ENCODE results near the gene CDR2L.
"Not testable (repeated sequence)": the region's sequence is repeated elsewhere in the genome, so short reads cannot be mapped to it uniquely, and the experiment has no call there.

CDR2L gene

DNA sequence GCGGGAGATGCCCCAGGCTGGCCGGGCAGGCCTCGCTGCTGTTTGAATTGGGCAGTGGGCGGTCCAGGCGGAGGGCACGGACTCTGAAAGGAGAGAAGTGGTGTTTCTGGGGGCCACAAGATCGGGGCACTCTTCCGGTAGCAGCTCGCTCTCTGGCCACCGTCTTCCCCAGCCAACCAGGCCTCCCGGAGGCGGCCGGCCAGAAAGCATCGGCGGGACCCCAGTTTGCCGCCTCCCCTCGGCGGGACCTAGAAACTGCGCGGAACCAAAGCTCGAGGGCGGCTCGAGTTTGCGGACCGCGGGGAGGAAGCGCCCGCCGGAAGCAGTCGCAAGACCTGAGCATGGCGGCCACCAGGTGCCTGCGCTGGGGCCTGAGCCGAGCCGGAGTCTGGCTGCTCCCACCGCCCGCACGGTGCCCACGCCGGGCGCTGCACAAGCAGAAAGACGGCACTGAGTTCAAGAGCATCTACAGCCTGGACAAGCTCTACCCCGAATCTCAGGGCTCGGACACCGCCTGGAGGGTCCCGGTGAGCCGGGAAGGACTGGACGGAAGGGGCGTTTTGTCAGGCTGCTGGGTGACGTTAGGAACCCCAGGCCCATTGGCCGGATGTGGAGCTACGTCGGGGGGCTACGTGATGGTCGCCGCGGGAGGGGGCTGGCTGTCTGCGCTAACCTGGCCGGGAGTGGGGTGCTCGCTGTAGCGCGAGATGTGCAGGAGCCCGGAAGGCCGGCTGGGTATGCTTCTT is 25.1 kb downstream of the CDR2L start, which contains the start of gene MRPL58:
TSS of gene MRPL58 (plus strand) at position 325 of the 746 bp plus-strand sequence. CDS start at position 342, 17 bp downstream.
- peak; percentile 89 for DNase-seq

DNA sequence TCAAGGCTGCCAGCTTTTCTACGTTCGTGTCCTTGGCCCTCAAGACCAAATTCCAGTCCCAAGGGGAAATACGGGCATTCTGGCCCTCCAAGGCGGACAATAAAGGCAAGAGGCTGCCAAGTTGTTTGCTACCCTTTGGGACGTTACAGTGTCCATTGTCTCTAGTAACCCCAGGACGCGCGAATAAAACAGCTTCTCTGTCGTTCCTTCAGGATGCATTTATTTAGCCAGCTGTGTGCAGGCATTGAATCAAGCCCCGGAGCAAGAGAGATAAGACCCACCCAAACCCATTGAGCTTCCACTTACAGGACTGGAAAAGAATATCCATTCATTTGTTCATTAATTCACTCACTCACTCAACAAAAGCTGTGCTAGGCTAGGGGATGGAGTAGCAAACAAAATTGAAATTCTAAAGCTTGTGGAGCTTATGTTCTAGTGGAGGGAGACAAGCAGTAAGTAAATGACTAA is 25.7 kb downstream of the CDR2L start:
- DNase-seq = no peak

DNA sequence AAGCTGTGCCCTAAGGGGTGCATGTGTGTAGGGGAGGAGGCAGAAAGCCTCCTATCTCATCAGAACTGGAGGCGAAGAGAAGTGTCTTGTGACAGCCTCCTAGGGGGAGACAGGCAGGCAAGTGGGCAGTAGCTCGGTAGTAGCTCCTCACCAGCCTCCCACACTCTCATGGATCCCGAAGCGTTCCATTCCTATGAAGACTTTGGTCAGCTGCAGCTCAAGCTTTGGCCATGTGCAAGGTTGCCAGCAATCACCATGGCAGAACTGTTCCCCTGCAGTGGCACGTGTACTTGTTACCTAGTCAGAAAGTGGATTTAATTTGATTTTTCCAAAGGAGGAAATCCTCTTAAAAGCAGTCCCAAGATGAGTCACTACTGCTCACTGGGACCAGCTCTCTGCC is 31.7 kb downstream of the CDR2L start:
- DNase-seq = no peak

GRCh38 chr17:75019710-75020109 is 32.3 kb downstream of the CDR2L start:
- no peak for DNase-seq

- no peak for DNase-seq
Measured at GRCh38 chr17:75020331-75021110, 33.1 kb downstream of the CDR2L start.

GRCh38 chr17:75024686-75025397 is 37.4 kb downstream of the CDR2L start:
- no peak for DNase-seq

DNA sequence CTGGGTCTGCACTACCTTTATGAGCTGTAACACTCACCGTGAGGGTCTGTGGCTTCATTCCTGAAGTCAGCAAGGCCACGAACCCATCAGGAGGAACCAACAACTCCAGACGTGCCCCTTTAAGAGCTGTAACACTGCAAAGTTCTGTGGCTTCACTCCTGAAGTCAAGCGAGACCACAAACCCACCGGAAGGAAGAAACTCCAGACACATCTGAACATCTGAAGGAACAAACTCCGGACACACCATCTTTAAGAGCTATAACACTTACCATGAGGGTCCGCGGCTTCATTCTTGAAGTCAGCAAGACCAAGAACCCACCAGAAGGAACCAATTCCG is 37.9 kb downstream of the CDR2L start:
- DNase-seq = not testable (repeated sequence)

DNA sequence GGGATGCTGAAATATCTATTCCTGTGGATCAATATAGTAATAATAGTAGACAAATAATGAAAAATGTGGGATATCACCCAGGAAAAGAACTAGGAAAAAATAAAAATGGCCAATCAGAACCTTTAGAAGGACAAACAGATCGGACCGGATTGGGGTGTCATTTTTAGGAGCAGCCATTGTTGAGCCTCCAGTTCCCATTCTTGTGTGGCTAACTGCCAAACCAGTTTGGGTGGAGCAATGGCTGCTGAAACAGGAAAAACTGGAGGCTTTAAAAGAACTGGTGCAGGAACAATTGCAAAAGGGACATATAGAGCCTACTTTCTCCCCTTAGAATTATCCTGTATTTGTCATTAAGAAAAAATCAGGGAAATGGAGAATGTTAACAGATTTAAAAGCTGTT is 39.2 kb downstream of the CDR2L start:
- DNase-seq = not testable (repeated sequence)

DNA sequence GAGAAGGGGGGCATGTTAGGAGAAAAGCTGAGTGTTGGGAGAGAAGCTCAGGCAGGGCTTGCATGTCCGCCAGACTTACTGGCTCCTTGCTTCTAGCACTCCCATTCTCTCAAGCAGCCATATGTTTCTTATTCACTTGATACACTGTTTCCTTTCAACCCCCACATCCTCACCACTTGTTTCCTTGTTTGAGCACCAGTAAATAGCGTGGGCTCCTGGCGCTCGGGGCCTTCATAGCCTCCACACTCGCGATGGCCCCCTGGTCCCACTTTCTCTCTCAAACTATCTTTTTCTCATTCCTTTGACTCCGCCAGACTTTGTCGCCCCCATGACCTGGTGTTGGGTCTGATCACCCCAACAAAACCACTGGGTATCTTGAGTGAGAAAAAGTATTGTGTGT is 42.7 kb downstream of the CDR2L start:
- DNase-seq = no peak

- DNase-seq = peak; percentile 72
Measured at GRCh38 chr17:75031972-75032719, 44.7 kb downstream of the CDR2L start.

GRCh38 chr17:75032720-75033280 is 45.4 kb downstream of the CDR2L start:
- no peak for DNase-seq

DNA sequence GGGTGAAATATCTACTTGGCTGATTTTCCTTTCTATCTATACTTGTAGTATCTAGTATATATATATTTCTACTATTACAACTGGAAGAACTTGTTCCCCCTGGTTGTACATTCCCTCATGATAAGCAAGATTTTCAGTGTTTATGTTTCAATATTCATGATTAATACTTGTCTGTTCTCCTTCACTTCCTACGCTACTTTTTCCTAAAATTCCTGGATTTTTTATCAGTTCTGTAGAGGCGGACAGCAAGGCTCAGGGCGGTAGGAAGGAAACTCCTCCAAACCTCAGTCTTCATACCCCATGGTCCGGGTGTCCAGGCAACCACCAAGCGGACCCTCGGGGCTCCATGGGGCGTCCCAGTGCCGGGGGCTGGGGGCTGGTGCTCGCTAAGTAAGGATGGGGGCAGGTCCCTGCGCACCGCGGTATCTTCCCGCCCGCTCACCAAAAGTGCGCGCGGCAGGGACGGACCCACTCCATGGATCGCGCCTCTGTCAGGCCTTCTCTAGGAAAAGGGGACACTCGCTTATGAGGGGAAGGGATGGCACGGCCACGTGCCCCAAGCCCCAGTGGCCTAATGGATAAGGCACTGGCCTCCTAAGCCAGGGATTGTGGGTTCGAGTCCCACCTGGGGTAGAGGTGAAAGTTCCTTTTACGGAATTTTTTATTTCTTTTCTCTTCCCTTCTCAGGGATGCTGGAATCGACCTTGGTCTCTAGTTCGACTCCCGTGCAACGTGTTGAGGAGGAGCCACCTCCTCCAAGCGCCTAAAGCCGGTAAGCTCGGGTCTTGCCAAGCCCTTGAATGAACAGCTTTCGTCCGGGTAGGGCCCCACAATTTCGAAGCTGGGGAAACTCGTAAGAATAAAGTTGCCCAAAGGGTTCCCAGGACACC is 46.2 kb downstream of the CDR2L start:
- DNase-seq = peak; percentile 85

DNA sequence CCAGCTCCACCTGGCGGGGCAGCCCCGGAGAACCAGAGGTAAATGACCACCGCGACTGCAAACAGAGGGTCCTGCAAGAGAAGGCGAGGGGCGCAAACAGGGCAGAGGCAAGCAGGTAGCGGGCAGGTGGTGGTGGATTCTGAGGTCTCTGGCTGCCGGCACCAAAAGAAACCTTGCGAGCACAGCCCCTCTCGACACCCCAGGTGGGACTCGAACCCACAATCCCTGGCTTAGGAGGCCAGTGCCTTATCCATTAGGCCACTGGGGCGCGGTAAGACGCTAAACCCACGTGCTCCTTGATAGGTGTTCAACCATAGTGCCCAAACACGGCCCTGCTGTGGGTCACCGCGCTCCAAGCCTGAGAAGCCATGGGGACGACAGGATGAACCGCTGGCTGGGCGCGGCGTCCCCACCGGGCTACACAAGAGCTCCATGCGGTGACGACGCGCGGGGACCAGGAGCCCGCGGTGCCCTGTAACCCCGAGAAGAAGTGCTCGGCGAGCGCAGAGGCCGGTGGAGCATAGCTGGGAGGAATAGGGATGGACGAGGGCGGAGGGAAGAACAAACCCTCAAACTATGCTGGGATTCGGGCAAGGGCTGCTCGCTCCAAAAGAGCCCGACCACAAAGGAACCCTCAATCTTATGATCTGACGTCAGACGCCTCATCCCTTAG is 46.9 kb downstream of the CDR2L start:
- peak; percentile 86 for DNase-seq

DNA sequence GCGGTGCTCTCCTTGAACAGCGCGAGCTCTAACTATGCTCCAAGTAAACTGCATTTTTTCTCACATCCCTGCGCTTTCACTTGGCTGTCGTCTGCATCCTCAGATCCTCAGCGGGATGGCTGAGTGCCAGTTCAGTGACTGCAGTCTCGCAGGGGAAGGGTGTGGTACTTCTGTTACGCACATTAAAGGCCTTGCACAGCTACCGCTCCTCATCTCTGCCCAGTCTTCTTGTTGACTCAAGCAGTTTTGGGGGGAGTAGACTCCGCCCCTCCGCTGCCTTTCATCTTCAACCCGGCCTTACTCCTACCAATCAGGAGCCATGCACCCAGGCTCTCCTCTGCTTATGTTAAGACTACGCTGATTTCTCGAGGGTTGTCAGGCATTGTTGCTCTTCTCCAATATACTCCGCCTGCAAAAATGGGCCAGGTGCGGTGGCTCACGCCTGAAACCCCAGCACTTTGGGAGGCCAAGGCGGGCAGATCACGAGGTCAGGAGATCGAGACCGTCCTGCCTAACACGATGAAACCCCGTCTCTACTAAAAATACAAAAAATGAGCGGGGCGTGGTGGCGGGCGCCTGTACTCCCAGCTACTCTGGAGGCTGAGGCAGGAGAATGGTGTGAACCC is 49.3 kb downstream of the CDR2L start:
- DNase-seq = no peak

- no peak for DNase-seq
Measured at GRCh38 chr17:75039238-75039637, 51.8 kb downstream of the CDR2L start.

DNA sequence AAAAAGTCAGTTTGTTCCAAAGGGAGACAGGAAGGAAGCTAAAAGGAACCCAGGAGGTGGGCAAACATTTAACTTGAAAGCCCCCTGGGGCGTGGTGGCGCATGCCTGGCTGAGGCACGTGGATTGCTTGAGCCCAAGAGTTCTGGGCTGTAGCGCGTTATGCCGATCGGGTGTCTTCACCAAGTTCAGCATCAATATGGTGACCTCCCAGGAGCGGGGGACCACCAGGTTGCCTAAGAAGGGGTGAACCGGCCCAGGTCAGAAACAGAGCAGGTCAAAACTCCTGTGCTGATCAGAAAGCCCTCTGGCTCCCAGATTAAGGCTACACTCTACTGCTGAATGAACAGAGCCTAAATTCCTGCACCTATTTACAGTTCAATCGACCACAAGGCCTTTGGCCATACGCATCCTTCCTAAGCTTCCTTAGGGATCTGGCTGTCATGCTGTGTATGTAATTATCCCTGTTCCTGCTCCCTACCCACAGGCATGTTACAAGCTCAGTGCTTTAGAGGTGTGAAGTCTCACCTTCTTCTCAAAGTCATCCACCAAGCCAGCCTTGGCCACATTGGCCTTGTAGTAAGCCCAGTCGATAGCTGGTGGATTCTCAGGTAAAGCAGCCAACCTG is 54.3 kb downstream of the CDR2L start:
- no peak for DNase-seq

DNA sequence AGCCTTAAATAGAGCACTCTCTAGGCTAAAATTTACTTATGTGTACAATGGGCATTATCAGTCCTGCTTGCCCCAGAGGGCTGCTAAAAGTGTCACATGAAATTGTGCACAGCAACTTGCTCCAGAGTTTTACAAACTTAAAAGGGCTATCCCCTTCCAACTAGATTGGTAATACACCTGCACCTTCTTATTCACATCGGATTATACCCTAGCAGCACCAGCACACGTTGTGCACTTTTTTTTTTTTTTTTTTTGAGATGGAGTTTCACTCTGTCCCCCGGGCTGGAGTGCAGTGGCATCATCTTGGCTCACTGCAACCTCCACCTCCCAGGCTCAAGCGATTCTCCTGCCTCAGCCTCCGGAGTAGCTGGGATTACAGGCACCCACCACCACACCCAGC is 56.4 kb downstream of the CDR2L start:
- DNase-seq = not testable (repeated sequence)

GRCh38 chr17:75044716-75045115 is 57.3 kb downstream of the CDR2L start:
- no peak for DNase-seq

- DNase-seq = not testable (repeated sequence)
Measured at GRCh38 chr17:75045946-75046406, 58.5 kb downstream of the CDR2L start.
